HepG2 (cell line): ENCODE results near the gene CXCL17. TPM values are rescaled to one million over a fixed set of nuclear protein-coding genes. Genes with fewer than 3 reads are reported as not detected.

Source experiments
- ATAC-seq: fragments of 200-7000 bp; cut with Tn5 transposase; 3 replicates; pipeline ENCODE4 v1.9.1; 2020; ENCODE audit warnings: mild to moderate bottlenecking, moderate library complexity
- BruUV-seq: library from RNA; stranded (reverse); fragments of 400-500 nt; replicated peaks from 2 replicates; lab custom pipeline; 2021; lab: Mats Ljungman, UMichigan
- CTCF ChIA-PET: fragments of 300-600 bp; formaldehyde crosslinking; extraction: SDS; loops from one replicate; lab custom pipeline; 2021; ENCODE audit warnings: low total read pairs, inconsistent platforms, low intra/inter-chr PET ratio; lab: Yijun Ruan, JAX
- POLR2A ChIA-PET: fragments of 350-600 bp; sonication (Branson Sonifier 250); formaldehyde crosslinking; loops from one replicate; lab custom pipeline; 2020; ENCODE audit warnings: antibody characterized with exemption, inconsistent platforms; lab: Yijun Ruan, JAX
- DNase-seq: peaks from one replicate; pipeline ENCODE4 v3.0.0-alpha.2; 2015; ENCODE audit warnings: low spot score
- FAIRE-seq: peaks from 3 replicates; lab custom pipeline; 2011; peaks lifted over from hg19 to GRCh38; lab: Jason Lieb, UNC
- H2AFZ ChIP-seq: one replicate; pipeline ENCODE4 v1.6.1; 2011; ENCODE audit warnings: low read length, inconsistent platforms
- H3K27ac ChIP-seq: fragments of 300-600 bp; 3 replicates; pipeline ENCODE4 v1.8.0; 2011; ENCODE audit warnings: mixed run types, mild to moderate bottlenecking, mixed read lengths, low read length, inconsistent platforms; ENCODE audit not compliant: insufficient read depth; ENCODE audit errors: extremely low read length
- H3K27me3 ChIP-seq, 2 experiments: fragments of 200-600 bp in 1 of 2; 2 replicates in 1 of 2; 3 replicates in 1 of 2; pipeline versions ENCODE4 v1.6.0 to v1.8.0; 2011; ENCODE audit warnings: low read length in 2 of 2, mild to moderate bottlenecking in 2 of 2, moderate library complexity in 2 of 2, inconsistent platforms in 1 of 2; ENCODE audit not compliant: insufficient read depth in 2 of 2, control insufficient read depth in 1 of 2
- H3K36me3 ChIP-seq, 2 experiments: fragments of 200-600 bp in 1 of 2; replicated peaks in 1 of 2; 2 replicates in 1 of 2; 3 replicates in 1 of 2; pipeline versions ENCODE4 v1.5.1 to v1.8.0; 2011; ENCODE audit warnings: low read length in 2 of 2, inconsistent platforms in 1 of 2; ENCODE audit not compliant: insufficient read depth in 2 of 2, control insufficient read depth in 1 of 2
- H3K4me1 ChIP-seq: 2 replicates; pipeline ENCODE4 v1.5.1; 2012; ENCODE audit warnings: low read length, inconsistent platforms; ENCODE audit not compliant: insufficient read depth
- H3K4me2 ChIP-seq: 2 replicates; pipeline ENCODE4 v1.6.0; 2011; ENCODE audit warnings: low read depth, low read length, inconsistent platforms
- H3K4me3 ChIP-seq, 3 experiments: fragments of 200-600 bp in 1 of 3; sonication (generic), shearing (Covaris generic) in 1 of 3; replicated peaks in 1 of 3; 2 replicates each; pipeline ENCODE4 v1.5.1; 2011 to 2016; ENCODE audit warnings: low read length in 3 of 3, inconsistent platforms in 2 of 3, low read depth in 2 of 3, mild to moderate bottlenecking in 2 of 3, control low read depth in 1 of 3, mixed read lengths in 1 of 3; ENCODE audit not compliant: insufficient read depth in 1 of 3
- H3K79me2 ChIP-seq: one replicate; pipeline ENCODE4 v1.6.1; 2011; ENCODE audit warnings: low read length, inconsistent platforms; ENCODE audit not compliant: insufficient read depth
- H3K9ac ChIP-seq: 2 replicates; pipeline ENCODE4 v1.6.0; 2011; ENCODE audit warnings: mild to moderate bottlenecking, low read depth, low read length, inconsistent platforms; ENCODE audit not compliant: insufficient read depth
- H3K9me3 ChIP-seq: 2 replicates; pipeline ENCODE4 v1.5.1; 2012; ENCODE audit warnings: mild to moderate bottlenecking, low read length
- H4K20me1 ChIP-seq: 2 replicates; pipeline ENCODE4 v1.6.0; 2011; ENCODE audit warnings: inconsistent platforms, mild to moderate bottlenecking, low read length, moderate library complexity; ENCODE audit not compliant: insufficient read depth
- ARNT2 ChIP-seq: sonication (generic); formaldehyde crosslinking; IDR thresholded peaks from 2 replicates; pipeline ENCODE4 v1.8.0; 2022; ENCODE audit warnings: mild to moderate bottlenecking, low read depth, missing genetic modification reagents, moderate library complexity
- JARID2 ChIP-seq: sonication (generic); formaldehyde crosslinking; IDR thresholded peaks from 2 replicates; pipeline ENCODE4 v1.8.1; 2023; ENCODE audit warnings: missing genetic modification reagents, inconsistent platforms; ENCODE audit not compliant: insufficient replicate concordance
- MXI1 ChIP-seq: IDR thresholded peaks from 3 replicates; pipeline ENCODE4 v1.6.1; 2012; ENCODE audit warnings: low read depth, low read length, inconsistent platforms, borderline replicate concordance
- ZNF7 ChIP-seq: IDR thresholded peaks from 2 replicates; pipeline ENCODE4 v1.6.1; 2016; ENCODE audit warnings: missing biosample characterization, missing genetic modification reagents
- ZNF768 ChIP-seq: sonication (generic); formaldehyde crosslinking; IDR thresholded peaks from 2 replicates; pipeline ENCODE4 v1.4.0; 2020; ENCODE audit warnings: missing genetic modification reagents
- WGBS: methylation state at CpG from one replicate; pipeline ENCODE4 v1.1.6; 2017; ENCODE audit warnings: low lambda C conversion rate; 5-methylcytosine and 5-hydroxymethylcytosine counted together
- in situ Hi-C: cut with HindIII; loops from 2 replicates; pipeline ENCODE4 v1.10.0; 2017; ENCODE audit warnings: low pct_unique_long_range_greater_than_20kb; ENCODE audit not compliant: extremely low pct_ligation_motif_present
- intact Hi-C: fragments of 100-400 bp; cut with micrococcal nuclease; formaldehyde crosslinking; loops from one replicate; pipeline ENCODE4 v1.10.0; 2022; ENCODE audit not compliant: unreplicated experiment
- polyA plus RNA-seq, 8 experiments: library from polyadenylated mRNA; depleted of rRNA in 3 of 8; stranded (reverse) in 7 of 8; unstranded in 1 of 8; fragments of >200 nt; fragmentation: Illumina TruSeq in 4 of 8; extraction: Trizol in 4 of 8; gene quantifications; 2 replicates each; pipeline versions ENCODE4 v1.2.1 to v1.2.3, GENCODE V29; 2011 to 2016; ENCODE audit warnings: low read depth in 4 of 8, missing spikeins in 1 of 8, mixed read lengths in 1 of 8; ENCODE audit not compliant: insufficient read depth in 1 of 8
- total RNA-seq, 5 experiments: library from RNA; depleted of rRNA; stranded (reverse); fragments of >200 nt; fragmentation: Illumina TruSeq; extraction: Trizol; gene quantifications; 2 replicates each; pipeline ENCODE4 v1.2.3, GENCODE V29; 2016; ENCODE audit warnings: low read depth in 1 of 5
- TF ChIP-seq, protein P1 (sequence below): sonication (generic); formaldehyde crosslinking; IDR thresholded peaks from 2 replicates; pipeline ENCODE4 v1.5.1; 2020; ENCODE audit warnings: missing genetic modification reagents, mild to moderate bottlenecking, borderline replicate concordance
- TF ChIP-seq, protein P2 (sequence below): sonication (generic); formaldehyde crosslinking; IDR thresholded peaks from 2 replicates; pipeline ENCODE4 v1.5.0; 2020; ENCODE audit warnings: missing genetic modification reagents, mild to moderate bottlenecking, borderline replicate concordance
- TF ChIP-seq, protein P3 (sequence below): sonication (generic); formaldehyde crosslinking; IDR thresholded peaks from 2 replicates; pipeline ENCODE4 v1.8.1; 2023; ENCODE audit warnings: missing genetic modification reagents, mild to moderate bottlenecking, borderline replicate concordance
- TF ChIP-seq, protein P4 (sequence below): sonication (generic); formaldehyde crosslinking; IDR thresholded peaks from 2 replicates; pipeline ENCODE4 v1.4.0; 2020; ENCODE audit warnings: missing genetic modification reagents
- TF ChIP-seq, protein P5 (sequence below): sonication (generic); formaldehyde crosslinking; IDR thresholded peaks from 2 replicates; pipeline ENCODE4 v1.4.0; 2020; ENCODE audit warnings: missing genetic modification reagents, borderline replicate concordance

Gene CXCL17
- total and polyA plus RNA-seq, 2 of the 13 experiments (the other 11 are each of a cell fraction or from before 2014, with no cell fraction given): 0.12 TPM; not detected in 1

DNA sequence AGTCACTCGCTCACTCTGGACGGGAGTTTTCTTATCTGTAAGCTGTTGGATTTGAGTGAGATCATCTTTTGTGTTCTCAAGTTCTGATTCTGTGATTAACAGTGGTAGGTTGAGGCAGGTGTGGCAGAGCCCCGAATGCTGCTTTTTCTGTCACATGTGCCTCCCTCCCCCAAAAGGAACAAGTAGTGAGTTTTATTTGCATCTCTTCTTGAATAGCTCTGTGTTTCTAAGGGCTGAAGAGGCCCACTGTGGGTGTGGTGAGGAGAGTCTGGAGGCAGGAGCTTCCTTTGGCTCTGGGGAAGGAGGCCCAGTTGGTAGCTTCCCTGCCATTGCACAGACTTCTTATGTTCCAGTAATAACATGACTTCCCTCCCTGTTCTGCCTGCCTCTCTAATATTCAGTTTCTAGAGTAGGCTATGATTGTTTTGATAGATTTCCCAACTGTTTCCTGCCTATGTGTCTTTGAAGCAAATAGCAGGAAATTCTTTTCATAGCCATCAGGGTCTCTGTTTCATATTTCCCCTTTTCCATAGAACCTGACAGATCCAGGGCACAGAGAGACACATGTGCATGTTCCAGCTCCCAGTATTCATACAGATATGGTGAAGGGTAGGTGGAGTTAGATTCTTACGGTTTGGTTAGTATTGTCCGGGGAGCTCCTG is 23.9 kb upstream of the CXCL17 start:
- 88% methylated on average over 5 of the region's 5 CpGs for WGBS
- no peak for ATAC-seq
- no peaks in the 10 kb centered on the region for H3K9me3 ChIP-seq
- in situ Hi-C loops: no loop called here
- ChIA-PET CTCF (no interaction called here), POLR2A (interaction anchor here (1.2 to 2.2 kb wide), 3 partner anchors 17 to 61 kb away, joined by 3 to 11 read pairs (median 10); partner anchors contain the start of gene CEACAM1)
- H3K4me2 ChIP-seq: no peak overlapping the region
- no peaks in the 10 kb centered on the region for H4K20me1 ChIP-seq
- H3K9ac ChIP-seq: no peak overlapping the region
- no peak for FAIRE-seq
- BruUV-seq: no TSS peak
- H3K27me3 ChIP-seq: no peaks in the 10 kb centered on the region
- no peak overlapping the region for H3K27ac ChIP-seq
- peaks cover 73% of the 10 kb centered on the region for H3K4me1 ChIP-seq
- intact Hi-C loops: no loop called here
- no peak overlapping the region for H3K4me3 ChIP-seq
- no peak overlapping the region for H2AFZ ChIP-seq
- H3K36me3 ChIP-seq: no peaks in the 10 kb centered on the region
- no peak for DNase-seq
- no peaks in the 10 kb centered on the region for H3K79me2 ChIP-seq
- TF ChIP-seq, protein P1, sequence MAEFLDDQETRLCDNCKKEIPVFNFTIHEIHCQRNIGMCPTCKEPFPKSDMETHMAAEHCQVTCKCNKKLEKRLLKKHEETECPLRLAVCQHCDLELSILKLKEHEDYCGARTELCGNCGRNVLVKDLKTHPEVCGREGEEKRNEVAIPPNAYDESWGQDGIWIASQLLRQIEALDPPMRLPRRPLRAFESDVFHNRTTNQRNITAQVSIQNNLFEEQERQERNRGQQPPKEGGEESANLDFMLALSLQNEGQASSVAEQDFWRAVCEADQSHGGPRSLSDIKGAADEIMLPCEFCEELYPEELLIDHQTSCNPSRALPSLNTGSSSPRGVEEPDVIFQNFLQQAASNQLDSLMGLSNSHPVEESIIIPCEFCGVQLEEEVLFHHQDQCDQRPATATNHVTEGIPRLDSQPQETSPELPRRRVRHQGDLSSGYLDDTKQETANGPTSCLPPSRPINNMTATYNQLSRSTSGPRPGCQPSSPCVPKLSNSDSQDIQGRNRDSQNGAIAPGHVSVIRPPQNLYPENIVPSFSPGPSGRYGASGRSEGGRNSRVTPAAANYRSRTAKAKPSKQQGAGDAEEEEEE: no peak
- TF ChIP-seq JARID2 (CRISPR knock-in tag): no peak
- TF ChIP-seq, protein P2, sequence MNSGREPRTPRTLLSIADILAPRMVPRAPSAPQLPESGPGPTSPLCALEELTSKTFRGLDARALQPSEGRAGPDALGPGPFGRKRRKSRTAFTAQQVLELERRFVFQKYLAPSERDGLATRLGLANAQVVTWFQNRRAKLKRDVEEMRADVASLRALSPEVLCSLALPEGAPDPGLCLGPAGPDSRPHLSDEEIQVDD (CRISPR knock-in tag): no peak
- TF ChIP-seq, protein P3, sequence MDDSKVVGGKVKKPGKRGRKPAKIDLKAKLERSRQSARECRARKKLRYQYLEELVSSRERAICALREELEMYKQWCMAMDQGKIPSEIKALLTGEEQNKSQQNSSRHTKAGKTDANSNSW (CRISPR knock-in tag): no peak
- TF ChIP-seq ZNF768 (CRISPR knock-in tag): no peak
- TF ChIP-seq ARNT2 (CRISPR knock-in tag): no peak
- TF ChIP-seq, protein P4, sequence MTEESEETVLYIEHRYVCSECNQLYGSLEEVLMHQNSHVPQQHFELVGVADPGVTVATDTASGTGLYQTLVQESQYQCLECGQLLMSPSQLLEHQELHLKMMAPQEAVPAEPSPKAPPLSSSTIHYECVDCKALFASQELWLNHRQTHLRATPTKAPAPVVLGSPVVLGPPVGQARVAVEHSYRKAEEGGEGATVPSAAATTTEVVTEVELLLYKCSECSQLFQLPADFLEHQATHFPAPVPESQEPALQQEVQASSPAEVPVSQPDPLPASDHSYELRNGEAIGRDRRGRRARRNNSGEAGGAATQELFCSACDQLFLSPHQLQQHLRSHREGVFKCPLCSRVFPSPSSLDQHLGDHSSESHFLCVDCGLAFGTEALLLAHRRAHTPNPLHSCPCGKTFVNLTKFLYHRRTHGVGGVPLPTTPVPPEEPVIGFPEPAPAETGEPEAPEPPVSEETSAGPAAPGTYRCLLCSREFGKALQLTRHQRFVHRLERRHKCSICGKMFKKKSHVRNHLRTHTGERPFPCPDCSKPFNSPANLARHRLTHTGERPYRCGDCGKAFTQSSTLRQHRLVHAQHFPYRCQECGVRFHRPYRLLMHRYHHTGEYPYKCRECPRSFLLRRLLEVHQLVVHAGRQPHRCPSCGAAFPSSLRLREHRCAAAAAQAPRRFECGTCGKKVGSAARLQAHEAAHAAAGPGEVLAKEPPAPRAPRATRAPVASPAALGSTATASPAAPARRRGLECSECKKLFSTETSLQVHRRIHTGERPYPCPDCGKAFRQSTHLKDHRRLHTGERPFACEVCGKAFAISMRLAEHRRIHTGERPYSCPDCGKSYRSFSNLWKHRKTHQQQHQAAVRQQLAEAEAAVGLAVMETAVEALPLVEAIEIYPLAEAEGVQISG (CRISPR knock-in tag): no peak
- TF ChIP-seq, protein P5, sequence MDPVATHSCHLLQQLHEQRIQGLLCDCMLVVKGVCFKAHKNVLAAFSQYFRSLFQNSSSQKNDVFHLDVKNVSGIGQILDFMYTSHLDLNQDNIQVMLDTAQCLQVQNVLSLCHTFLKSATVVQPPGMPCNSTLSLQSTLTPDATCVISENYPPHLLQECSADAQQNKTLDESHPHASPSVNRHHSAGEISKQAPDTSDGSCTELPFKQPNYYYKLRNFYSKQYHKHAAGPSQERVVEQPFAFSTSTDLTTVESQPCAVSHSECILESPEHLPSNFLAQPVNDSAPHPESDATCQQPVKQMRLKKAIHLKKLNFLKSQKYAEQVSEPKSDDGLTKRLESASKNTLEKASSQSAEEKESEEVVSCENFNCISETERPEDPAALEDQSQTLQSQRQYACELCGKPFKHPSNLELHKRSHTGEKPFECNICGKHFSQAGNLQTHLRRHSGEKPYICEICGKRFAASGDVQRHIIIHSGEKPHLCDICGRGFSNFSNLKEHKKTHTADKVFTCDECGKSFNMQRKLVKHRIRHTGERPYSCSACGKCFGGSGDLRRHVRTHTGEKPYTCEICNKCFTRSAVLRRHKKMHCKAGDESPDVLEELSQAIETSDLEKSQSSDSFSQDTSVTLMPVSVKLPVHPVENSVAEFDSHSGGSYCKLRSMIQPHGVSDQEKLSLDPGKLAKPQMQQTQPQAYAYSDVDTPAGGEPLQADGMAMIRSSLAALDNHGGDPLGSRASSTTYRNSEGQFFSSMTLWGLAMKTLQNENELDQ: no peak
- no peak for TF ChIP-seq MXI1
- no peak for TF ChIP-seq ZNF7 (CRISPR knock-in tag)
